ENCODE results near the gene STK17B.

STK17B gene

DNA sequence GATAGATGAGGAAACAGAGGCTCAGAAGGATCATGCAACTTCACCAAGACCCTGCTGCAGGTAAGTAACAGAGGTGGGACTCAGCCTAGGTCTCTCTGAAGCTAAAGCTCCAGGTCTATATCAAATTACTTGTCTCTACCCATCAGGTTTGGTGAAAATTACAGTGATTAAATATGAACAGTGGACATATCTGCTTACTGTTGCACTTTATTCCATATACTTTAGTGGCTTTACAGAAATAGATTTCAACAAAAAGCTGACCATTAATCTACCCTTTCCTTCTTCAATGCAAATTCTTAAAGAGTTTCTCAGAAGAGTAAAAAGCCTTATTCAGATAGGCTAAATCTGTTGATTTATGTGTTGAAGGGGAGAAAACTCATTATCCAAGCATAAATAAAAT is 42.8 kb upstream of the STK17B start:
- Histone ChIP-seq H3K4me2 (ENCODE audit: low read depth, low read length, poor library complexity, severe bottlenecking) (no peak overlapping the region), H3K9me2 (replicated peaks; ENCODE audit: insufficient read depth, low read length) (no peaks in the 10 kb centered on the region), H3K79me2 (ENCODE audit: insufficient read depth, low read length) (no peaks in the 10 kb centered on the region), H2AFZ (ENCODE audit: low read depth, low read length, severe bottlenecking) (no peak overlapping the region), H4K20me1 (ENCODE audit: low read depth, low read length) (no peaks in the 10 kb centered on the region), H3K9me3 (ENCODE audit: insufficient read depth, low read length) (no peaks in the 10 kb centered on the region), H3K36me3 (ENCODE audit: low read length) (no peaks in the 10 kb centered on the region), H3F3A (ENCODE audit: insufficient read depth) (peaks cover 11% of the 10 kb centered on the region; the same call in 1 of the 2 replicates), H3K4me3 (ENCODE audit: insufficient read depth, low read length, poor library complexity, severe bottlenecking) (no peak overlapping the region), H3K27me3 (ENCODE audit: low read length) (no peaks in the 10 kb centered on the region), H3K9ac (ENCODE audit: low read length) (no peak overlapping the region), H3K27ac (ENCODE audit: low read depth, low read length) (no peak overlapping the region)
- TF ChIP-seq EZH2phosphoT487 (conservative IDR thresholded peaks at IDR 0.05; ENCODE audit: low read length) = no peak
- TF ChIP-seq, protein P1, sequence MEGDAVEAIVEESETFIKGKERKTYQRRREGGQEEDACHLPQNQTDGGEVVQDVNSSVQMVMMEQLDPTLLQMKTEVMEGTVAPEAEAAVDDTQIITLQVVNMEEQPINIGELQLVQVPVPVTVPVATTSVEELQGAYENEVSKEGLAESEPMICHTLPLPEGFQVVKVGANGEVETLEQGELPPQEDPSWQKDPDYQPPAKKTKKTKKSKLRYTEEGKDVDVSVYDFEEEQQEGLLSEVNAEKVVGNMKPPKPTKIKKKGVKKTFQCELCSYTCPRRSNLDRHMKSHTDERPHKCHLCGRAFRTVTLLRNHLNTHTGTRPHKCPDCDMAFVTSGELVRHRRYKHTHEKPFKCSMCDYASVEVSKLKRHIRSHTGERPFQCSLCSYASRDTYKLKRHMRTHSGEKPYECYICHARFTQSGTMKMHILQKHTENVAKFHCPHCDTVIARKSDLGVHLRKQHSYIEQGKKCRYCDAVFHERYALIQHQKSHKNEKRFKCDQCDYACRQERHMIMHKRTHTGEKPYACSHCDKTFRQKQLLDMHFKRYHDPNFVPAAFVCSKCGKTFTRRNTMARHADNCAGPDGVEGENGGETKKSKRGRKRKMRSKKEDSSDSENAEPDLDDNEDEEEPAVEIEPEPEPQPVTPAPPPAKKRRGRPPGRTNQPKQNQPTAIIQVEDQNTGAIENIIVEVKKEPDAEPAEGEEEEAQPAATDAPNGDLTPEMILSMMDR (IDR thresholded peaks at IDR 0.05; ENCODE audit: insufficient read depth, low read length, poor library complexity, severe bottlenecking) = no peak

DNA sequence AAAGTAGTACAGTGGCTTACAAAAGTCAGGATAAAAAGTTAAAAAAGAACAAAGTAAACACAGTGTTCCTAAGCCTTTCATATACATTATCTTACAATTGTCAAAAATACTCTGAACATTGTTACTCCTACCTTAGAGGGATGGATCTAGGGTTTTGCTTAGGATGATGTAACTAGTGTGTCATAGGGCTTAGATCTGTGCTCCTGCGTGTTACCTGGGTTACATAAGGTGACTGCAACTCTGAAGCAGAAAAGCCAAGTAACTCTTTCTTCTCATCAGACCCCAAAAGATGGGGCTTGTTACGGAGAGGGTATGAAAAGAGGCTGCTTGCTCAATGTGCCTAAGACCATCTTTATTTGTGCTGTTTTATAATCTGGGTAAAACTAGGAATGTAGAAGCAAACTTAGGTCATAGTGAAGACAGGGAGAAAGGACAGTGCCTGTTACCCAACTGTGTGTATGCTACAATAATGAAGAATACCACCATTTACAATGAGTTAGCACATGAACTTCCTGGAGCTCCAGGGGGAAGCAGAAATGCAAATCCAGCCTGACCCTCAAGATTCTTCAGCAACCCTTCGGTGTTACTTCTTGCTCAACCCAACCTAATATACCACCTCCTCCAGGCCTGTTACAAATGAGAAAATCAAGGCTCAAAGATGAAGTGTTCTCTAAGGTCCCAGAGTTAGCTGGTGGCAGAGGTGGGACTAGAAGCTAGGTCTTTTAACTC is 42.0 kb upstream of the STK17B start:
- no peaks in the 10 kb centered on the region for H3K9me3 ChIP-seq (ENCODE audit: insufficient read depth, low read length)
- TF ChIP-seq, protein P1 (IDR thresholded peaks at IDR 0.05; ENCODE audit: insufficient read depth, low read length, poor library complexity, severe bottlenecking) = no peak
- TF ChIP-seq EZH2phosphoT487 (conservative IDR thresholded peaks at IDR 0.05; ENCODE audit: low read length) = no peak
- H4K20me1 ChIP-seq (ENCODE audit: low read depth, low read length) = no peaks in the 10 kb centered on the region
- no peaks in the 10 kb centered on the region for H3K9me2 ChIP-seq (replicated peaks; ENCODE audit: insufficient read depth, low read length)
- H3F3A ChIP-seq (ENCODE audit: insufficient read depth) = peaks cover 14% of the 10 kb centered on the region; the same call in 1 of the 2 replicates
- no peak overlapping the region for H3K4me2 ChIP-seq (ENCODE audit: low read depth, low read length, poor library complexity, severe bottlenecking)
- no peak overlapping the region for H3K9ac ChIP-seq (ENCODE audit: low read length)
- no peak overlapping the region for H3K27ac ChIP-seq (ENCODE audit: low read depth, low read length)
- no peak overlapping the region for H2AFZ ChIP-seq (ENCODE audit: low read depth, low read length, severe bottlenecking)
- no peak overlapping the region for H3K4me3 ChIP-seq (ENCODE audit: insufficient read depth, low read length, poor library complexity, severe bottlenecking)
- H3K36me3 ChIP-seq (ENCODE audit: low read length) = no peaks in the 10 kb centered on the region
- H3K27me3 ChIP-seq (ENCODE audit: low read length) = no peaks in the 10 kb centered on the region
- no peaks in the 10 kb centered on the region for H3K79me2 ChIP-seq (ENCODE audit: insufficient read depth, low read length)

DNA sequence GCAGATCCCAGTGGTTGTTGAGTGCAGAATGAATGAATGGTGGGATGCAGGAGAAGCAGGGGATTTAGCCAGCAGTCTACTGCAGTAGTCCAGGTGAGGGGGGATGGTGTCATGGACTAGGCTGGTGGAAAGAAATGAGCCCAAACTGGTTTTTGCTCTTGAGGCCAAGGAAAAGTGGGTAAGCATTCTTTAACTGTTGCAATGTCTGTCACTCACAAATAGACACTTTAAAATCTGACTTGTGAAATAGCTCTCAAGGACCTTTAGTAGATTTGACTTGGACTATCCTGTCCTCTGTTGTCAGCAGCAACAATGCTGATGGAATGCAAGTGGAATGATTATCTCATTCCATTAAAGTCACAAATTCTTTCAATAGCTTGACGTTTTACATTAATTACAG is 37.5 kb upstream of the STK17B start:
- Histone ChIP-seq H3K79me2 (ENCODE audit: insufficient read depth, low read length) (no peaks in the 10 kb centered on the region), H3K4me2 (ENCODE audit: low read depth, low read length, poor library complexity, severe bottlenecking) (no peak overlapping the region), H3K9me2 (replicated peaks; ENCODE audit: insufficient read depth, low read length) (no peaks in the 10 kb centered on the region), H4K20me1 (ENCODE audit: low read depth, low read length) (no peaks in the 10 kb centered on the region), H2AFZ (ENCODE audit: low read depth, low read length, severe bottlenecking) (no peak overlapping the region), H3K4me3 (ENCODE audit: insufficient read depth, low read length, poor library complexity, severe bottlenecking) (no peak overlapping the region), H3F3A (ENCODE audit: insufficient read depth) (peaks cover 9% of the 10 kb centered on the region; the same call in 1 of the 2 replicates), H3K36me3 (ENCODE audit: low read length) (no peaks in the 10 kb centered on the region), H3K9me3 (ENCODE audit: insufficient read depth, low read length) (no peaks in the 10 kb centered on the region), H3K27me3 (ENCODE audit: low read length) (no peaks in the 10 kb centered on the region), H3K27ac (ENCODE audit: low read depth, low read length) (no peak overlapping the region), H3K9ac (ENCODE audit: low read length) (no peak overlapping the region)
- TF ChIP-seq, protein P1 (IDR thresholded peaks at IDR 0.05; ENCODE audit: insufficient read depth, low read length, poor library complexity, severe bottlenecking) = no peak
- TF ChIP-seq EZH2phosphoT487 (conservative IDR thresholded peaks at IDR 0.05; ENCODE audit: low read length) = no peak
